ENCODE measurements around the gene CAMTA1. TPM values are rescaled to one million over a fixed set of nuclear protein-coding genes. Genes with fewer than 3 reads are reported as not detected.

CAMTA1 gene
- total and polyA plus RNA-seq, 8 donors: 42.8 to 213 (median 118) TPM

GRCh38 chr1:6959491-6959890, 174.2 kb downstream of the CAMTA1 start:
- DNase-seq: no peak
- WGBS, 5 donors: 85 to 92% (median 90%) methylated on average over 8 of the region's 8 CpGs
- Histone ChIP-seq H3K27me3 (peaks cover 0 to 76% (median 38%) of the 10 kb centered on the region in 3 donors), H3K4me3 (no peak overlapping the region), H3K9me3 (no peaks in the 10 kb centered on the region), H3K36me3 (no peaks in the 10 kb centered on the region), H3K27ac (no peak overlapping the region), H3K4me1 (peaks cover 4 to 29% (median 21%) of the 10 kb centered on the region in 4 donors)
- intact Hi-C loops (cut with DNase I; ENCODE audit: low total_unique reads): no loop called here
- TF ChIP-seq EP300 (IDR thresholded peaks at IDR 0.05) (no peak), POLR2AphosphoS5 (IDR thresholded peaks at IDR 0.05) (no peak), POLR2A (IDR thresholded peaks at IDR 0.05) (no peak)
- TF ChIP-seq, protein P1, sequence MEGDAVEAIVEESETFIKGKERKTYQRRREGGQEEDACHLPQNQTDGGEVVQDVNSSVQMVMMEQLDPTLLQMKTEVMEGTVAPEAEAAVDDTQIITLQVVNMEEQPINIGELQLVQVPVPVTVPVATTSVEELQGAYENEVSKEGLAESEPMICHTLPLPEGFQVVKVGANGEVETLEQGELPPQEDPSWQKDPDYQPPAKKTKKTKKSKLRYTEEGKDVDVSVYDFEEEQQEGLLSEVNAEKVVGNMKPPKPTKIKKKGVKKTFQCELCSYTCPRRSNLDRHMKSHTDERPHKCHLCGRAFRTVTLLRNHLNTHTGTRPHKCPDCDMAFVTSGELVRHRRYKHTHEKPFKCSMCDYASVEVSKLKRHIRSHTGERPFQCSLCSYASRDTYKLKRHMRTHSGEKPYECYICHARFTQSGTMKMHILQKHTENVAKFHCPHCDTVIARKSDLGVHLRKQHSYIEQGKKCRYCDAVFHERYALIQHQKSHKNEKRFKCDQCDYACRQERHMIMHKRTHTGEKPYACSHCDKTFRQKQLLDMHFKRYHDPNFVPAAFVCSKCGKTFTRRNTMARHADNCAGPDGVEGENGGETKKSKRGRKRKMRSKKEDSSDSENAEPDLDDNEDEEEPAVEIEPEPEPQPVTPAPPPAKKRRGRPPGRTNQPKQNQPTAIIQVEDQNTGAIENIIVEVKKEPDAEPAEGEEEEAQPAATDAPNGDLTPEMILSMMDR (IDR thresholded peaks at IDR 0.05): no peak

- intact Hi-C loops (cut with DNase I; ENCODE audit: low total_unique reads): no loop called here
- TF ChIP-seq EP300 (IDR thresholded peaks at IDR 0.05): no peak
- TF ChIP-seq, protein P1 (IDR thresholded peaks at IDR 0.05): no peak
- TF ChIP-seq POLR2A (IDR thresholded peaks at IDR 0.05): no peak
- no peak for TF ChIP-seq POLR2AphosphoS5 (IDR thresholded peaks at IDR 0.05)
- peaks cover 0 to 76% (median 39%) of the 10 kb centered on the region in 3 donors for H3K27me3 ChIP-seq
- 18 to 20% (median 19%) methylated on average over 12 of the region's 12 CpGs for WGBS, 5 donors
- no peaks in the 10 kb centered on the region for H3K9me3 ChIP-seq
- H3K4me3 ChIP-seq: no peak overlapping the region
- no peak overlapping the region for H3K27ac ChIP-seq
- DNase-seq: peak in 1 of 2 donors; percentile 67
- H3K4me1 ChIP-seq: peaks cover 4 to 29% (median 21%) of the 10 kb centered on the region in 4 donors
- no peaks in the 10 kb centered on the region for H3K36me3 ChIP-seq
These were observed 175.1 kb downstream of the CAMTA1 start for GRCh38 chr1:6960291-6960811.

- TF ChIP-seq EP300 (IDR thresholded peaks at IDR 0.05) (no peak), POLR2A (IDR thresholded peaks at IDR 0.05) (no peak), POLR2AphosphoS5 (IDR thresholded peaks at IDR 0.05) (no peak)
- TF ChIP-seq, protein P1 (IDR thresholded peaks at IDR 0.05): no peak
- H3K27me3 ChIP-seq: peaks cover 0 to 76% (median 44%) of the 10 kb centered on the region in 3 donors
- DNase-seq: peak in 1 of 2 donors; percentile 33
- H3K4me3 ChIP-seq: no peak overlapping the region
- no peak overlapping the region for H3K27ac ChIP-seq
- H3K4me1 ChIP-seq: peaks cover 4 to 29% (median 21%) of the 10 kb centered on the region in 4 donors
- no peaks in the 10 kb centered on the region for H3K36me3 ChIP-seq
- WGBS, 5 donors: 80 to 88% (median 81%) methylated on average over 3 of the region's 3 CpGs
- intact Hi-C loops (cut with DNase I; ENCODE audit: low total_unique reads): no loop called here
- no peaks in the 10 kb centered on the region for H3K9me3 ChIP-seq
These were observed 175.6 kb downstream of the CAMTA1 start for GRCh38 chr1:6960860-6961259.

DNA sequence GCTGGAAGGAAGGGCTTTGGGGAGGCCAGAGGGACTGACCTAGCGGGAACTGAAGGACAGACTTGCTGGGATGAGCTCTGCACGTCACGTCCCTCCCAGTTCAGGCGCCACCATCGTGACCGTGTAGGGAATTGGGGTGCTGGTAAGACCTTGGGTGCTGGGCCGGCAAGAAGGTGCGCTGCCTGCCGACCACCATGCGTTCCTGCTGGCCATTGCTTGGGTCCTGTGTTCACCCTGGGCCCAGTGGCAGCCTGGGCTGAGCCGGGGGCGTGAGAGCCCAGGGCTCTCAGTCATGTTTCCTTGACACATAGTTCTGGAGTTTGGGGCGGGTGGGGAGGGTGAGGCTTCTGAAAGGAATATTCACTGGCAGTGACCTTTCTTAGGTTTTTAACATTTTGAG, 176.0 kb downstream of the CAMTA1 start:
- Histone ChIP-seq H3K27me3 (peaks cover 0 to 79% (median 46%) of the 10 kb centered on the region in 3 donors), H3K27ac (no peak overlapping the region), H3K36me3 (no peaks in the 10 kb centered on the region), H3K9me3 (no peaks in the 10 kb centered on the region), H3K4me1 (peaks cover 4 to 29% (median 21%) of the 10 kb centered on the region in 4 donors), H3K4me3 (no peak overlapping the region)
- intact Hi-C loops (cut with DNase I; ENCODE audit: low total_unique reads): no loop called here
- no peak for DNase-seq
- 76 to 87% (median 82%) methylated on average over 7 to 13 of the region's 13 CpGs for WGBS, 5 donors
- TF ChIP-seq, protein P1 (IDR thresholded peaks at IDR 0.05): no peak
- TF ChIP-seq EP300 (IDR thresholded peaks at IDR 0.05) (no peak), POLR2AphosphoS5 (IDR thresholded peaks at IDR 0.05) (no peak)

Measured in stomach (tissue), 9 donors.